ENCODE measurements around the gene ALDH18A1.

The ALDH18A1 gene

GRCh38 chr10:95574649-95575365, 81.7 kb downstream of the ALDH18A1 start:
- no peak for DNase-seq

GRCh38 chr10:95573964-95574604, 82.4 kb downstream of the ALDH18A1 start:
- no peak for DNase-seq

- DNase-seq = no peak
Measured at GRCh38 chr10:95573527-95573926, 83.0 kb downstream of the ALDH18A1 start.

GRCh38 chr10:95572131-95572820, 84.2 kb downstream of the ALDH18A1 start:
- no peak for DNase-seq

GRCh38 chr10:95571390-95571789, 85.1 kb downstream of the ALDH18A1 start:
- no peak for DNase-seq

- no peak for DNase-seq
Measured at GRCh38 chr10:95569368-95569767, 87.1 kb downstream of the ALDH18A1 start.

GRCh38 chr10:95567903-95568630, 88.4 kb downstream of the ALDH18A1 start:
- no peak for DNase-seq

- DNase-seq = no peak
Measured at GRCh38 chr10:95566136-95566535, 90.4 kb downstream of the ALDH18A1 start.

GRCh38 chr10:95565336-95565735, 91.2 kb downstream of the ALDH18A1 start:
- DNase-seq = no peak

GRCh38 chr10:95564291-95564690, 92.2 kb downstream of the ALDH18A1 start:
- DNase-seq = no peak

- no peak for DNase-seq
Measured at GRCh38 chr10:95562341-95562965, 94.1 kb downstream of the ALDH18A1 start.

- DNase-seq = no peak
Measured at GRCh38 chr10:95561864-95562177, 94.7 kb downstream of the ALDH18A1 start.

- peak; percentile 95 for DNase-seq
Measured at GRCh38 chr10:95561177-95561863, 95.2 kb downstream of the ALDH18A1 start, which contains the start of gene SORBS1. SORBS1 (minus strand) TSS chr10:95561371; CDS start chr10:95441135, 120,236 bp downstream.

- no peak for DNase-seq
Measured at GRCh38 chr10:95560278-95561176, 96.0 kb downstream of the ALDH18A1 start.

- DNase-seq = no peak
Measured at GRCh38 chr10:95559896-95560277, 96.6 kb downstream of the ALDH18A1 start.

GRCh38 chr10:95559471-95559870, 97.0 kb downstream of the ALDH18A1 start:
- no peak for DNase-seq

- no peak for DNase-seq
Measured at GRCh38 chr10:95558593-95559320, 97.8 kb downstream of the ALDH18A1 start.

GRCh38 chr10:95556994-95557767, 99.3 kb downstream of the ALDH18A1 start:
- no peak for DNase-seq
